Measurements from ENCODE around the gene RABGGTA. TPM values are rescaled to one million over a fixed set of nuclear protein-coding genes. Genes with fewer than 3 reads are reported as not detected.
A peak's percentile ranks its signal among the peaks of the same experiment; 100 is the strongest.

RABGGTA gene
- total RNA-seq, 1 donor from 2014 or later, result 26.3 TPM

DNA sequence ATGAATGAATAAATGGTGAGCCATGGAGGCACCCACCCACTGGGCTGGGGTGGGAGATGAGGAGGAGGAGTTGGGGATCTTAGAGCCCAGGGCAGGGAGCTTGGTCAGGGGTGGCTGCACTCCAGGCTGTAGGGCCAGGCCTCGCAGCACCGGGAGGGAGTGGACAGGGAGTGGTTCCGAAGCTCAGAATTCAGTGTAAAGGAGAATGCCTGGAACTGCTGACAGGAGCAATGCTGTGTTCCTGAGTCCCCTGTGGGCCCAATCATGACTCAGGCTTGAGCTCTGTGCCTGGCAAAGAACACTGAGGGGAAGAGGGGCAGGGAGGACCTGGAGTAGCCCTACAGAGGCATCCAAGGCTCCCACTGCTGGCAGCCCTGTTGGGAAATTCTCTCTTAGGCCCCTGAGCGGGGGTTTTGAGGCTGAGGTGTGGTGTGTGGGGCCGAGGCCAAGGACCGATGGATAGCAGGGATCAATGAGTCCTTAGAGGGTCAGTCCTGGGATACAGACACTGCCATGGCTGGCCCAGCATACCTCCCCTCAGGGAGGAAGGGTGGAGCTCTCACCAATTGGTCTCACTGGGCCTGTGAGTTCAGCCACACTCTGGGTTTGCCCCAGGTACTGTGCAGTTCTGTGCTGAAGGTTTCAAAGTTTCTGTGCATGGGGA, 9.5 kb upstream of the RABGGTA start:
- no peak for DNase-seq (ENCODE audit: low read depth)

DNA sequence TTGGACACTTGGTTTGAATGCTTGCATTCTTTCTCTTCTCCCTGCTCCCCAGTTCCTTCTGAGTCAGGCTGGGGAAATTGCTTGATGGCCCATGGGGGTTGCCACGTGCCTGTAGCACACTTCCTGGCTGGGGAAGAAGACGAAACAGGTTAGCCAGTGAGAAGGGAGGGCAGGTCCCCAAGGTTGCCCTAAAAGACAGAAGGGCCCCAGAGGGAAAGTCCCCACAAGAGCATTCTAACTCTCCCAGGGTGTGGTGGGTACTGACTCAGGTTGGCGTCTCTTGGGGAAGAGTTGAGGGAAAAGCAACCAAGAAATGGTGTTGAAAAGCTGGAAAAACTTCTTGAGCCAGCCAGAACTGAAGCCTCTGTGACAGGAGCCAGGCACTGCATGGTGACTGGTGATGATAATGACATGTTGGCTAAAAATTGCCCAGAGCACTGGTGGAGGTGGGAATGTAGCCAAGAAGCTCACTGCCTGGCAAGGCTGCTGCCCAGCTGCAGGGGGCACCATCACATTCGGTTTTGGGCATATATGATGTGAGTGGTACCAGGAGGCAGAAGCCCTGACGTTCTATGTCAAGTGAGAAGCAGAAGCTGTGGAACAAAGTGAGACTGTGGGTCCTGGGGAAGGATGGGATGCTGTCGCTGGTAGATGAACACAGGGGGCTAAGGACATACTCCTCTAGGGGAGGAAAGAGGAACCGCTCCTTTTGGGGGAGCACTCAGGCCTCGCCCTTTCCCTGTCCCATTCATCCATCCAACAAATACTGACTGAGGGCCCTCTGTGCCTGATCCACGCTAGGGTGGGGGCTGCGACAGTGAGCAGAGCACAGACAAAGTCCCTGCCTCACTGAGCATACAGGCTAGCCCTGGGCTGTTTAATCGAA, 8.1 kb upstream of the RABGGTA start:
- DNase-seq (ENCODE audit: low read depth), result peak; percentile 47

DNA sequence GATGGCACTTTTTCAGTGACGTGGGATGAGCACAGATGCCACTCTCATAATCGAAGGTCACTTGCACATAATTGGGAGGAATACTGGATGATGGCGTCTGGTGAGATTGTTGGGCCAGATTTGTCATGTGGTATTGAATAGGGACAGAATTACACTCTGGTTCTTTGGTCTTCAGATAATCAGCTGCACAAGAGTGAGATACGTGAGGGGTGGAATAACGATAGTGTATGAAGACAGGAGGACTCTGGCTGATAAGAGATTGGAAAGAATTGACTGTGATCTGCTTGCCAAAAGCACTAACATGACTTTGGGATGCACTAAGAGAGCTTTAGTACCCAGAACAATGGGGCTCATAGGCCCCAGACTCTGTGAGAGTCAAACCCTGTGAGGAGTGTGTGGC, 7.0 kb upstream of the RABGGTA start:
- no peak for DNase-seq (ENCODE audit: low read depth)

DNA sequence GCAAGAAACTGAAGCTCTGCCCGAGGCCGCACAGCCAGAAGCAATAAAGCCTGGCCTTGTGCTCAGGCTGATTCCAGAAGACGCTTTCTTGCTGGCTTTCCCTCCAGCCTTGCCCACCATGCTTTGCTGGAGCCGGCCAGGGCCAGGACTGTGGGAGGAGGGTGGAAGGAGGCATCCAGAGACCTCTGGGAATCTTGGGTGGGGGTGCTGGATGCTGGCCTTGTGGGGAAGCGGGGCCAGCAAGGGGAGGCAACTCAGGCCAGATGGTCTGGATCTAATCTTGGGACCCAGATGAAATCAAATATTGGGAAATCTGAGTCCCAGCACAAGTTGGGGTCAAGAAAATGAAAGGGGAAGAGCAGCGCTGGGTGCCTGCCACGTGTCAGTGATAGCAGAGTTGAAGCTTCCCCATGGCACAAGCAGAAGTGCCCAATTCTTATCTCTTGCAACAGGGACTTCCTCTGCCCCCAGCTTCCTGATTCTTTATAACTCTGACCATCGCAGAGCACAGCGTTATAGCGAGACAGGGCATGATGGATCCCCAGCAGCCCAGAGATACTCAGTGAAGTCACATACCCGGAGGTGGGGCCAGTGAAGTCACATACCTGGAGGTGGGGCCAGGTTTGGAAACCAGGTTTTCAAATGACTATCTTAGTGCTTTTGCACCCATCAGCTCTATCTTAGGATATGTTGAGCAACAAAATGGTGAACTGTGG, 6.4 kb upstream of the RABGGTA start:
- DNase-seq (ENCODE audit: low read depth), result no peak

DNA sequence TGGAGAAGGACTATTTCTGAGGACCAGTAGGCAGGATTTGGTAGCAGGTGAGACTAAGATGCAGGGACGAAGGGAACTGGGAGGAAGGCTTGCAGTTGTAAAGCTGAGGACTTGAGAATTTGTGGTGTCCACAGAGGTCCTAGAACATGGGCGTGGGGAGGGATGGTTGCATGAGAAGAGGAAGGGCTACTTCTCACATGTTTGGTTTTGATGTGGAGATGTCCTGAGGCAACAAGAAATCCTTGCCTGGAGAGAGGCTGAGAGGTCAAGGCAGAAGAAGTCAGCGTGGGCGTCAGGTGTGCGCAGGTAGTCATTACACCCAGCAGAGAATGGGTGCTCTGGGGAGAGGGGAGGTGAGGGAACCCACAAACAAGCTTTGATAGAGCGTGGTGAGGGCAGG, 5.7 kb upstream of the RABGGTA start:
- no peak for DNase-seq (ENCODE audit: low read depth)

DNA sequence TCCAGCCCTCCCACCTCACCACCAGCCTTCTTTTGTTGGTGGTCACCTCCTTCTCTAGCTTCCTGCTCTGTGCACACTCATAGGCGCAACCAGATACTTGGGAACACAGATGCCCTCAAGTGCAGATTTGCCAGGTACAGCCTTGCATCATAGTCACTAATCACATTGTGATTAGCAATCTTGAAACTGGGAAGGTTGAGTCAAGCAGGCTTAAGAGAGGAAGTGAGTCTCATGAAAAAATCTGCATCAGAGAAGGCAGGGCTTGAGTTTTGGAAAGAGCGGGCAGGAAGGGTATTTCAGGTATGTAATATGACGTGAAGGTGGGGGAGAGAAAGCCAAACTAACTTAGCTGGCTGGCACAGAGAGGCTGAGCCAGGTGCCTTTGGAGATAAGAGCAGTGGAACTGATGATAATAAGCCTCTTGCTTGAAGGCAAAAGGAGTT, 2.7 kb upstream of the RABGGTA start:
- DNase-seq (ENCODE audit: low read depth), result no peak

DNA sequence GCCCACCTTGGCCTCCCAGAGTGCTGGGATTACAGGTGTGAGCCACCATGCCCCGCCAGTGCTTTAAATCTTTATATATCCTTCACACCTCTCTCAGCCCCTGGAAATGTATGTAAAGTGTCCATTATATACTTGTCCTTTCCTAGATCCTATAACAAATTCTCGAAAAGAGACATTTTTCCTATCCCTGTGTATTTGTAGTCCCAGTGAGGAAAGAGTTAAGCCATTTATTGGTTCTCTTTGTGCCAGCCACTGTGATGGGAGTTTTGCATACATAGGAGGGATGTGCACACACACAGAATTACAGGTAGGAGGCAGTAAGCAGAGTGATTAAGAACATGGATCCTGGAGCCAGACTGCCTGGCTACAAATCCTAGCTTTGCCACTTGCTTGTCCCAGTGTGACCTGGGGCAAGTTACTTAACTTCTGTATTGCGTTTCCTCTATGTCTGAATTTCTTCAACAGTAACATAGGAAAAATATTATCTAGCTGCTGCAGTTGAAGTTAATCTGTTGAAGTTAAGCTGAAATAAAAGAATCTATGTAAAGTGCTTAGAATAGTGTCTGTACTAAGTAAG, 2.1 kb upstream of the RABGGTA start:
- no peak for DNase-seq (ENCODE audit: low read depth)

DNA sequence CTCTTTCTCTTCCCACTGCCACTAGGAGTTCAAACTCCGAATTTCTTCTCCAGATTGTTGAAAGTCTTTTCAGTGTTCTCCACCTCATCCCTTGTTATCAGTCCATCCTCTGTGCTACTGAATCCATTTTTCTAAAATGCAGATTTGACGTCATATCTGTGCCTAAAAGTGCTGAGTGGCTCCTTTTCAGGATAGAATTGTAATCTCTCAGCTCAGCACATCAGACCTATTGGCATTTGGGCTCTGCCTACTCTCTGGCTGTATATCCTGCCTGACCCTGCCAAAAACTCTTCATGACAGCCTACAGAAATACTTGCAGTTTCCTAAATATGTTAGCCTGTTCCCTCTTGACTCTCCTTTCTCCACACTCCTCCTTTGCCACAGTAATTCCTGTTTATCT, 1.1 kb upstream of the RABGGTA start:
- DNase-seq (ENCODE audit: low read depth), result no peak

DNA sequence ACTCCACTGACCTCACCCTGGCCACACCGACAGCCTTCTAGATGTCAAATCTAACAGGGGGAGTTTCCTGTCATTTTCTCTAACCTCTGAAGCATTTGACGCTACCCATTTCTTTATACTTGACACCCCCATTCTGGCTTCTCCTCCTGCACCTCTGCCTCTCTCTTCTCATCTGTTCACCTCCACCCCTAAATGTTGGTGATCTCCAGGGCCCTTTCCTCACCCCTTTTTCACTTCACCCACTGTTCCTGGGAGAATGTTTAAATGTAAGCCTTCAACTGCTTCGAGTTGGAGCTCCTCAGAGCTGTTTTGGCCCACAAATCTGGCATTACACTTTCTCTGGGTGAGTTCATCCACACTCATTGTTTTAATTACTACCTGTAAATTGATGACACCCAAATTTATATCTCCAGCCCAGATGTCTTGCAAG, 452 bp upstream of the RABGGTA start:
- no peak for DNase-seq (ENCODE audit: low read depth)

DNA sequence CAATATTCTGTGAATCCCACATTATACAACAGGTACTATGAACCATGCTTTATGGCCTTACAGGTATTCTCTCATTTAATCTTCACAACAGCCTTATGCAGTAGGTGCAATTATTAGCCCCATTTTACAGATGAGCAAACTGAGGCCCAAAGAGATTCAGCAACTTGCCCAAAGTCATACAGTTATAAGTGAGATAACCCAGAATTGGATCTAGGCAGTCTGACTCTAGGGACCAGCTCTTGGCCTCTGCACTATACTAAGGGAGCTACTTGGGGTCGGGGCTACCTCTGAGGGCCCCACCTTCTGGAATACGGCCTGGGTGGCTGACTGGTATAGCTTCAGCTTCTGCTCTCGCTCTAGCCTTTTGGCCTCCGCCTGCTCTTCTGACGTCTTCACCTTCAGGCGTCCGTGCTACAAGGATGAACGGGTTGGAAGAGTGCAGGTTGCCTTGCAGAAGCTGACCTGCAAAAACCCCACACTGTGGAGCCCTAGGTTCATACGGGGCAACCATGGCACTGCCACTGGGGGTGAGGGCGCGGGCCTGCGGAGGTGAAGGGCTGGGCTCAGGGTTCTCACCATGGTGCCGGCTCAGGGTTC, 762 bp downstream of the RABGGTA start:
- DNase-seq (ENCODE audit: low read depth), result no peak

DNA sequence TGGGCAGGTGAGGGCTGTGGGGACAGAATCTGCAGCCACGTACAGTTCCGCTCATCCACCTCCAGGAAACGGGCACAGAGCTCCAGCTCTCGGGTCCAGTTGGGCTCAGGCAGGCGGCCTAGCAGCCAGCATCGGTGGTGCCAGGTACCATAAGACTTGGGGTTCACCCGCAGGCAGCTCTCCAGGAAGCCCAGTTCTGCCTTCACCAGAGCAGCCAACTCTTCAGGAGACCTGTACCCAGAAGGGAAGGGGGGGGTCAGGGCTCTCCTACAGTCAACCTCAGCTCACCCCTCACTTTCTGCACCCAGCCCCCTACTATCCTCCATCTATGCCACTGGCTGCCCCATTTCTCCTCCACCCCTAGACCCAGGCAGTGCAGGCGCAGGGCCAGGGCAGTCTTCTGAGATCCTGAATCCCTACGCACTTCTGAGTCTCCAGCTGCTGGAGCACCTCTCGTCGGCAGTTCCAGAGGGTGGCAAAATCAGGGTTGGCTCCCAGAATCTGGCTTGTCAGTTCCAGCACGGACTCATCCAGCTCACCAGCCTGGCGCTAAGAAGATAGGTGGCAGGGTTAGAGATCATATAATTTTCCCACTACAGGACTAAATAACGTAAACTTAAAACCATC, 1.4 kb downstream of the RABGGTA start:
- DNase-seq (ENCODE audit: low read depth), result no peak

DNA sequence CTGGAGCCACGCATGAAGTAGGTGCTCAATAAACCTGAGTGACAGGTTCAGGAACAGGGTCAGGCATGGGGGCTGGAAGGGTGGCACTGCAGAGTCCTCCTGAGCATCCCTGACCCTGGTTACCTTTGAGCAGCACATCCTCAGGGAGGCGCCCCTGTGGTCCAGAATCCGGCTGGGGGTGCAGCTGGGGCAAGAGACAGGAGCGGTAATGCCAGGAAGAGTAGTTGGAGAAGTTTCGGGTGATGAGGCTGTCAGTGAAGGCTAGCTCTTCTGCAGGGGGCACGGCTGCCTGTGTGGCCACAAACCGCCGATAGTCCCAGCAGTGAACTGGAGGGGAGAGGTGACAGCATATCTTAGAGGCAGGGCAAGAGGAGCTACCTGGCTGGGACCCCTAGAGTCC, 2.0 kb downstream of the RABGGTA start:
- no peak for DNase-seq (ENCODE audit: low read depth)

DNA sequence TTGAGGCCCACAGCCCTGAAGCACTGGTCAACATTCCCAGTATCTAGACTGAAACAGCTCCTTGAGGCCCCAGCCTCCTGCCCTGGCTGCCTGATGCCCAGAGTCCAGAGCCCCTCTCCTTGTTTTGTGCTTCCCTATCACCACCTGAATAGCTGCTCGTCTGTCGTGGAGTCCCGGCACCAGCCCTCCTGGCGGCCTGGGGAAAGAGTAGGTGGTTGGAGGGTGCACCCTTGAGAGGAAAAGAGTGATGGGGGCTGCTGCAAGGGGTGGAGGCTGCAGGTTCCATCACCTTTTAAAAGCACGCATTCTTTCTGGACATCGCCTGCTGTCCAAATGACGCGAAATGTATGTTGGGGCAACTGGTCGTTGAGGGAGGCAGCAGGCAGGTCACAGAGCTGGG, 3.2 kb downstream of the RABGGTA start:
- DNase-seq (ENCODE audit: low read depth), result no peak

DNA sequence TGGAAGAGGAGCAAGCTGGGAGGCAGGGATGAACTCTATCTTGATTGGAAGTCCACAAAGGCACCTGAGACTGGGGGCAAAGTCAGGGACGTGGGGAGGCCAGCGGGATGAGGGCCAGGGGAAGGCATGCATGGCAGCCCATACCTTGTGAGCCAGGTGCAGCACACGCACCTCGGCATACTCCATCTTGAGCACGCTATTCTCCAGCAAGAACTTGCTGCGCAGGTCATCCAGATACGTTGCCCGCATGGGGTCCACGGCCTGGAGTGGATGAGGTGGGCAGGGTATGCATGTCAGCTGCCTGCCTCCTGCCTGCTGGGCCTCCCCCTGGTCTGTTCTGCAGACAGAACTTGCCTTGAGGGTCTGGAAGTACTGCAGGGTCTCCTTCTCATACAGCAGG, 3.9 kb downstream of the RABGGTA start:
- DNase-seq (ENCODE audit: low read depth), result no peak

DNA sequence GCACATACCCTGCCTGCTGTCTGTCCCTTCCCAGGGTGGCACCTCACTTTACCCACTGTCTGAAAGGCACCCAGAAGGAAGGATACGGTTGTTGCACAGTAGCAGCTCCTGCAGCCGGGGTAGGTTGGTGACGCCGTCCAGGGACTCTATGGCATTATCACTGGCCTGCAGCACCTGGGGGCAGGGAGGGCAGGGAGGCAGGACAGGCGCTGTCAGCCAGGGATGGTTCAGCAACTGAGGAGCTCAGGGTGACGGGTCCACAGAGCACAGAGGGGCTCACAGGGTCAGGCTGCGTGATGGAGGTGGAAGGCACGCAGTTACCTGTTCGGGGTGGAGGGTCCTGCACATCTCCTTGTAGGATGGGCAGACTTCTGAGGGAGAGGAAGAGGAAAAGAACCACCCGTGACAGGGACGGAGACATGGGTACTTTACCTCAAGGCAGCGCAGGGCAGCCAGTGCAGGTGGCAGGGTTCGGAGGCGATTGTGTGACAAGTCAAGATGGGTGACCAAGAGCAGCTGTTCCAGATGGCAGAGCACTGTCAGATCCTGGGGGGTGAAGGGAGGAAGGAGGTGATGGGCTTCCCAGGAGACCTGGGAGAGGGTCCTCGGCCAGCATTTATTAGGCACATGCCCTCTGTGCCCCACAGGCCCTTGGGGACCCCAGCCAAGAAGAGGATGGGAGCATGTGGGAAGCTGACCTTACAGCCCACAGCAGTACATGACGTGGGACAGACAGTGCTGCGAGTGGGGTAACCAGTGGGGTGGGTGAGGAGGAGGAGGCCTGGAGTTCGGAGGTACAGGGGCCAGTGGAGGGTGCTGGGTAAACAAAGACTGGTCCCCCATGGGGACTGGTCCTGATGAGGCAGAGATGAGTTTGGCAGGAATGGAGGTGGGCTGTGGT, 4.8 kb downstream of the RABGGTA start:
- DNase-seq (ENCODE audit: low read depth), result no peak

DNA sequence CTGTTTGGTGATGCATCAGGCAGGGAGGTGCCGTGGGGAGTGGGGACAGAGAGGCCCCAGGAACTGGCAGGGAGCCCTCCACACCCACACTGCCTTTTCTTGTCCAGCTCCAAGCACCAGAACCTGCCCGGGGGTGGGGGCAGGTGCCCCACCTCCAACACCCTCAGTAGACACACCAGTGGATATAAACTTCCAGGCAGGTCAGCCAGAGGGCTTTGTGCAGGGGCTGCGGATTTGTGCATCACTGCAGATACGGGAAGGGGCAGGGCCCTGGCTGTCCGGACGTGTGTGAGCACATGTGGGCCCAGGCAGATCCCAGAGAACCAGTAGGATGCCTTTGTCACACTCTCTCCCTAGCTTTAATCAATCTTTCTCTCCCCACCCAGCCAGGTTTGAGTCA, 7.1 kb downstream of the RABGGTA start:
- no peak for DNase-seq (ENCODE audit: low read depth)

DNA sequence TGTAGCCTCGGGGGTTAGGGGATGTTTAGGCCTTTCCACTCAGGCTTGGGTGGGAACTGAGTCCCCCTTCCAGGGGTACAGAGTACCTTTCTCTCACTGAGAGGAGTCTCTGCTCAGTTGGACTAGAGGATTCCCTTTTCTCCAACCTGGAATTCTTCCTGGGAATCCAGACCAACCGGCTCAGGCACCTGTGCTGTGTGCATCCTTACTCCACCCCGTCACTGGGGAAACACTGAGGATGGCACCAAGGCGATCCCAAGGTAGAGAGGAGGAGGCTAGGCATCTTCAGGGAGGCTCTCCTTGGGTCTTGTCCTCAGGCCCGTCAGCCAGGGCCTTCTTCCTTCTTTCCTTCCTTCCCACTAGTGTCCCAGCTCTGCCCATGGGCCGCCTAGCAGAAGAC, 7.5 kb downstream of the RABGGTA start:
- DNase-seq (ENCODE audit: low read depth), result no peak

DNA sequence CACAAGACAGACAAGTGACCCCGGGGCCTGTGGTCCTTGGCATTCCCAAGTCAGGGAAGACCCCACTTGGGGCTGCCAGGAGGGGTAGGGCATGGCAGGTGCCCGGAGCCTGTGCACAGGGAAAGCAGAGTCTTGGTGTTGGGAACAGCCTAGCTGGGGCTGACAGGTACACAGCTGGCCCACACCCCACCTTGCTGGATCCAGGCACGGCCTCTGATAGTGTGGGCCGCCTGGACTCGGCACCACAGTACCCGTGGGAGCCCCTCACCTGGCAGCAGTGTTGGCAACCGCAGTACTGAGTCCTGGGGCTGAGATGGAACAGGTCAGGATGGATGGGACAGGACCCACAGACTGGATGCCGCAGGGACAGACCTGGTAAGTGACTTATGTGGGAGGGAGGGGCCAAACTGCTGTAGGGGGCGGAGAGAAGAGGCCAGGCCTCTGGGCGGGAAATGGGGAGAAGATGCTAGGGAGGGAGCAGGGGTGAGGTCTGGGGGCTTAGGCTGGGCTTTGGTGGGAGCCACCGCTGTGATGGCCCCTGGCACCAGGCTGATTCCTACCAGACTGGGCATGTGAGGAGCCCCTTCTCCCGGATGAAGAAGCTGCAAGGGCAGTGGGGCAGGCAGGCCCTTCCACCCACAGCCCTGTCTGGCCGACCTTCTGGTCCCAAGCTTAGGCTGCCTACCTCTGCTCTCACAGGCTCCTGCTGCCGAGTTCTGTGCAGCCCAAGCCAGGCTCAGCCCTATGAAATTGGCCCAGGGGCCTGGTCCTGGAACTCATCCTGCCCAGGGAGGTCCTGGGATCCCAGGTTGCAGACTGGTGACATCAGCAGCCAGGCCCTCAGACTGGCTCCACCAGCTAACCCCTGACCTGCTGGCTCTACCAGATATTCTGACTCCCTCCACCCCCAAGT, 8.3 kb downstream of the RABGGTA start, which contains the start of gene TGM1:
Gene TGM1 (minus strand): TSS at position 357 of the 913 bp plus-strand sequence. CDS start 825 bp downstream, outside the sequence.
- no peak for DNase-seq (ENCODE audit: low read depth)

DNA sequence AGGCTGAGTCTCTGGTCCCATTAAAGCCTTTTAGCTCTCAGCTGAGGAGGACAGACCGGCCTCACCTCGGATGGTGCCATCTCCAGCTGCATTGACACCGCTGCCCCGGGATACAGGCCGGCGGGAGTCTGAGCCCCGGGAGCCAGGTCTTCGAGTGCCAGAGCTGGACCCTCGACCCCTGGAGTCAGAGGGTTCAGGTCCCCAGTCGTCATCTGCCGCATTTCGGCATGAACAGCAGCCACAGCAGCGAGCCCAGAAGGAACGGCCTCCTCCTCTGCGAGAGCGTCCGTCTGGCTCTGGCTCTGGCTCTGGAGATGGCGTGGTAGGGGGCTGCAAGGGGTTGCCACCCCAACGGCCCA, 9.4 kb downstream of the RABGGTA start:
- DNase-seq (ENCODE audit: low read depth), result no peak
